Skeletal muscle satellite cell (primary cell): Measurements from ENCODE around the gene DCN. TPM values are rescaled to one million over a fixed set of nuclear protein-coding genes. Genes with fewer than 3 reads are reported as not detected.

Experiments used
- H3K27me3 ChIP-seq: 2 replicates; pipeline ENCODE4 v1.7.0; 2013; ENCODE audit warnings: low read length; ENCODE audit not compliant: control insufficient read depth, insufficient read depth
- H3K36me3 ChIP-seq: 2 replicates; pipeline ENCODE4 v1.7.0; 2013; ENCODE audit warnings: mild to moderate bottlenecking, control low read depth, low read length; ENCODE audit not compliant: insufficient read depth
- H3K4me1 ChIP-seq: 2 replicates; pipeline ENCODE4 v1.7.0; 2013; ENCODE audit warnings: low read length; ENCODE audit not compliant: control insufficient read depth, insufficient read depth
- H3K4me2 ChIP-seq: 2 replicates; pipeline ENCODE4 v1.7.0; 2013; ENCODE audit warnings: mild to moderate bottlenecking, low read length
- H3K4me3 ChIP-seq: 2 replicates; pipeline ENCODE4 v1.7.0; 2013; ENCODE audit warnings: low read length
- H3K9ac ChIP-seq: 2 replicates; pipeline ENCODE4 v1.7.0; 2013; ENCODE audit warnings: mild to moderate bottlenecking, low read depth, low read length, moderate library complexity
- H3K9me3 ChIP-seq: replicated peaks from 2 replicates; pipeline ENCODE4 v1.7.0; 2013; ENCODE audit warnings: mild to moderate bottlenecking, control low read depth, low read length
- small RNA-seq: library from RNA; depleted of rRNA; stranded (forward); fragments of <200 nt; gene quantifications from one replicate; pipeline ENCODE3, GENCODE V24; 2012

Gene DCN

DNA sequence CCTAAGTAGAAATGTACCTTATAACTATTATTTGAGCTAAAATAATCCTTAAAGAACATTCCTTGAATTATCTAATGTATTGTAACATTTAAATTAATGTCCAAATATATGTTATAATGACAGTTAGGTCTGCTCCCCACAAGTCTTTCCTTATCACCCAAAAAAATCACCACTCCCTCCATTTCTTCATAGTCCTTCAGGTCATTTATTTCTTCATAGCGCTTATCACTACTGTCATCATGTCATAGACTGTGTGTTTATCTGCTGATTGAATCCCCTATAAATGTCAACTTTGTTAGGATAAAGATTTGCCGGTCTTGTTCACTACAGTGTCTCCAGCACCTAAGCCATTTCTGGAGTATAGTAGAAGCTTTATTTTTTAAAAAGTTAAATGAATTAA is 83.3 kb downstream of the DCN start:
- Histone ChIP-seq H3K27me3 (no peaks in the 10 kb centered on the region), H3K4me3 (no peak overlapping the region), H3K4me2 (peak overlapping the region; percentile 40), H3K36me3 (no peaks in the 10 kb centered on the region), H3K9ac (peak overlapping the region; percentile 54), H3K4me1 (peaks cover 31% of the 10 kb centered on the region), H3K9me3 (no peaks in the 10 kb centered on the region)

GRCh38 chr12:91098941-91099340 is 83.7 kb downstream of the DCN start:
- peak overlapping the region; percentile 54 for H3K9ac ChIP-seq

GRCh38 chr12:91098461-91098860 is 84.2 kb downstream of the DCN start:
- no peaks in the 10 kb centered on the region for H3K27me3 ChIP-seq
- no peak overlapping the region for H3K4me3 ChIP-seq
- H3K4me2 ChIP-seq, result peak overlapping the region; percentile 35
- H3K9me3 ChIP-seq, result no peaks in the 10 kb centered on the region
- peaks cover 31% of the 10 kb centered on the region for H3K4me1 ChIP-seq
- no peaks in the 10 kb centered on the region for H3K36me3 ChIP-seq
- peak overlapping the region; percentile 46 for H3K9ac ChIP-seq

More at GRCh38 chr12:91098941-91099340, 83.7 kb downstream of the DCN start:
- Histone ChIP-seq H3K27me3 (no peaks in the 10 kb centered on the region), H3K4me1 (peaks cover 31% of the 10 kb centered on the region), H3K9me3 (no peaks in the 10 kb centered on the region), H3K36me3 (no peaks in the 10 kb centered on the region), H3K4me2 (peak overlapping the region; percentile 40), H3K4me3 (no peak overlapping the region)

DNA sequence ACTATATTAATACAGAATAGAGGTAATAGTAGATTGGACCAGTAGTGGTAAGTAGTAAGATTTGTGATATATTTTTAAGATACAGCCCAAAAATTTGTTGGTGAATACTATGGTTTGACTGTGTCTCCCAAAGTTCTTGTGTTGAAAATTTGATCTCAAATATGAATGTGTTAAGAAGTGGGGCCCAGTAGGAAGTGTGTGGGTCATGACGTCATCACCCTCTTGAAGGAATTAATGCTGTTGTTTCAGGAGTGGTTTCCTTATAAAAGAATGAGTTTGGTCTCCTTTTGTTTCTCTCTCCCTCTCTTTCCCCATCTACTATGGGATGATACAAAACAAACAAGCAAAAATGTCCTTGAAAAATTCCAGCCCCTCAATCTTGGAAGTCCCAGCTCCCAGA is 87.7 kb downstream of the DCN start:
- no peak overlapping the region for H3K4me3 ChIP-seq
- no peaks in the 10 kb centered on the region for H3K27me3 ChIP-seq
- no peaks in the 10 kb centered on the region for H3K36me3 ChIP-seq
- no peak overlapping the region for H3K4me2 ChIP-seq
- peaks cover 19% of the 10 kb centered on the region for H3K4me1 ChIP-seq
- H3K9me3 ChIP-seq, result no peaks in the 10 kb centered on the region
- H3K9ac ChIP-seq, result no peak overlapping the region

DNA sequence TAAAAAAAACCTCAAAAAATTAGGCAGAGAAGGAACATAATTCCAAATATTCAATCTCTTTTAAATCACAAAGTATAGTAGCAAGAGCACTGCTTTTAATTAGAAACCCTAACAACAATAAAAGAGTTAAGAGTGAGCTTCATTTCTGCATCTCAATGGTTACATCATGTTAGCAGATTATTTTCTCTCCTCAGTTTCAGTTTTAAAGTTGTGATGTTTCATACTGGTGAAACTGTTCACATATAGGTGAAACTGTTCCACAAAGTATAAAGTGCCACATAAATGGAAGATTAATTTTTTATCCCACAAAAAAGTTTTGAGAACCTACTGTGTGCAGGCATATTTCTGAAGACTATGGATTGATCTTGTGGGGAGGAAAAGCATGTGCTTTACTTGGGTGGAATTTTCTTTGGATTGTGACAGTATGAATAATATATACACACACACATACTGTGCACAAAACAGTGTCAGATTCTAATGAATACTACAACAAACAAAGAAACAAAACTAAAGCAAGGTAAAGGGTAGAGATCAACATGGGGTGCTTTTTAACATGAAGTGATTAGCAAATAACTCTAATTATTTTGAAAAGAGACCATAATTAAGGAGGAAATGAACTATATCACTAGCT is 88.5 kb downstream of the DCN start:
- Histone ChIP-seq H3K9ac (no peak overlapping the region), H3K36me3 (no peaks in the 10 kb centered on the region)

DNA sequence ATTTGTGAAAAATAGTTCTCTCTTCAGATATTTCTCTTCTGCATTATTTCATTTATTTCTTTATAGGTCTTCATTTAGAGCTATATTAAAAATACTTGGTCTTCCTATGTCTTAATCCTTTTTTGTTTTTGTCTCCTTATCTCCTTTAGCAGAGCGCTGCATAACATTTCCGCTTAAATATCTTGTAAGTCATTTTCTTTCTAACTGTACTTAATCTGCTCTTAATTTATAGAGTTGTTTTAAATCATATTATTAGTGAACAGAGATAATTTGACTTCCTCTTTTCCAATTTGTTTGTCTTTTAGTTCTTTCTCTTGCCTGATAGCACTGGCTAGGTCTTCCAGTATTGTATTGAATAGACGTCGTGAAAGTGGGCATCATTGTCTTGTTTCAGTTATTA is 89.3 kb downstream of the DCN start:
- Histone ChIP-seq H3K36me3 (no peaks in the 10 kb centered on the region), H3K4me3 (no peak overlapping the region), H3K9ac (no peak overlapping the region), H3K4me2 (no peak overlapping the region), H3K9me3 (peaks cover 8% of the 10 kb centered on the region), H3K27me3 (no peaks in the 10 kb centered on the region), H3K4me1 (peaks cover 3% of the 10 kb centered on the region)

More for the DNA sequence above, 88.5 kb downstream of the DCN start:
- no peaks in the 10 kb centered on the region for H3K27me3 ChIP-seq
- H3K9me3 ChIP-seq, result peaks cover 8% of the 10 kb centered on the region
- peak overlapping the region; percentile 56 for H3K4me2 ChIP-seq
- peaks cover 11% of the 10 kb centered on the region for H3K4me1 ChIP-seq
- no peak overlapping the region for H3K4me3 ChIP-seq

DNA sequence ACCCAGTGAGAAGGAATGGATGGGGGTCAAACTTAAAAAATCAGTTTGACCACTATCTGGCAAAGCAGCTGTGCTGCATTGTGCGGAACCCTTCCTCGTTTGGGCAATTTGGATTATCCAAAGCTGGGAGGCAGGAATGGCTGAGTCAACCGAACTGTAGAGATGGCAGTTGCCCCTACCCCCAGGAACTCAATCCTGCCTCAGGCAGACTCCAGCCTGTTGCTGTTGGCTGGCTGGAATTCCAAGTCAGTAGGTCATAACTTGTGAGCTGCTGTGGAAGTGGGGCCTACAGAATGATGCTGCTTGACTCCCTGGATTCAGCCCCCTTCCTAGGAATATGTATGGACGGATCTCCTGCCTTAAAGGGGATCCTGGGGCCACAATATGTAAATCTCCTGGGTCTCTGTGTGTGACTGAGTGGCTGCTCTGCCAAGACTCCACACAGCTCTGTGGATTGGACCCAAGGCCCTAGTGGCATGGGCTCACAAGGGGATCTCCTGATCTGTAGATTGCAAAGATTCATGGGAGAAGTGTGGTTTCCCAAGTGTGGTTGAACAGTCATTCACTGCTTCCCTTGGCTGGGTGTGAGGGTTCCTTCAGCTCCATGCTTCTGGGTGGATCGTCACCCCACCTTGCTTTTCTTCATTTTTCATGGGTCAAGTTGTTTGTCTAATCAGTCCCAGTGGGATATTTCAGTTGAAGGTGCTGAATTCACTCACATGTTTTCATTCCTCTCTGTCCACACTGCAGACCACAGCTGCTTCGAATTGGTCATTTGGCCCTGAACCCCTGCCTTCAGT is 90.5 kb downstream of the DCN start:
- Histone ChIP-seq H3K9me3 (peaks cover 8% of the 10 kb centered on the region), H3K27me3 (no peaks in the 10 kb centered on the region), H3K9ac (no peak overlapping the region), H3K36me3 (no peaks in the 10 kb centered on the region), H3K4me3 (no peak overlapping the region), H3K4me2 (no peak overlapping the region), H3K4me1 (no peaks in the 10 kb centered on the region)

Small RNA genes within 50 kb of the gene (small RNA-seq; reads per million reads assigned to genes)
- not detected for gene AC007115.1
